Fibroblast of the conjunctiva (primary cell): Measurements from ENCODE around the gene GTF3A.

Experiments used
- DNase-seq: peaks from one replicate; pipeline ENCODE4 v3.0.0-alpha.2; 2010; ENCODE audit warnings: low read depth

The GTF3A gene

GRCh38 chr13:27405546-27406134 is 18.8 kb upstream of the GTF3A start:
- DNase-seq = no peak

- DNase-seq = peak; percentile 10
Observed at GRCh38 chr13:27406178-27406939, 18.1 kb upstream of the GTF3A start.

- no peak for DNase-seq
Observed at GRCh38 chr13:27408074-27408473, 16.3 kb upstream of the GTF3A start.

- DNase-seq = no peak
Observed at GRCh38 chr13:27409013-27409412, 15.4 kb upstream of the GTF3A start.

- no peak for DNase-seq
Observed at GRCh38 chr13:27411341-27411740, 13.1 kb upstream of the GTF3A start.

GRCh38 chr13:27415116-27415515 is 9.3 kb upstream of the GTF3A start:
- DNase-seq = no peak

GRCh38 chr13:27419328-27419727 is 5.1 kb upstream of the GTF3A start:
- DNase-seq = no peak

GRCh38 chr13:27421101-27421871 is 3.1 kb upstream of the GTF3A start:
- no peak for DNase-seq

GRCh38 chr13:27423333-27423732 is 1.1 kb upstream of the GTF3A start:
- no peak for DNase-seq

- no peak for DNase-seq
Observed at GRCh38 chr13:27425158-27425917, 919 bp downstream of the GTF3A start.

GRCh38 chr13:27425918-27426630 is 1.7 kb downstream of the GTF3A start:
- DNase-seq = peak; percentile 64

GRCh38 chr13:27427641-27428040 is 3.2 kb downstream of the GTF3A start:
- no peak for DNase-seq

- no peak for DNase-seq
Observed at GRCh38 chr13:27428160-27428559, 3.7 kb downstream of the GTF3A start.

GRCh38 chr13:27432180-27432579 is 7.8 kb downstream of the GTF3A start:
- no peak for DNase-seq

- DNase-seq = no peak
Observed at GRCh38 chr13:27432611-27433210, 8.3 kb downstream of the GTF3A start.

- DNase-seq = no peak
Observed at GRCh38 chr13:27437126-27437525, 12.7 kb downstream of the GTF3A start.

GRCh38 chr13:27440408-27440807 is 16.0 kb downstream of the GTF3A start:
- DNase-seq = no peak

- no peak for DNase-seq
Observed at GRCh38 chr13:27442071-27442647, 17.7 kb downstream of the GTF3A start.

GRCh38 chr13:27442797-27443196 is 18.4 kb downstream of the GTF3A start:
- no peak for DNase-seq

GRCh38 chr13:27446986-27447583 is 22.7 kb downstream of the GTF3A start:
- no peak for DNase-seq
